UCSD-AML1 (cell line): ENCODE data around the gene ADGRD1.

ENCODE experiments used
- DNase-seq: peaks from one replicate; lab custom pipeline; 2025; ENCODE audit not compliant: unreplicated experiment; lab: John Stamatoyannopoulos, UW

ADGRD1 gene

GRCh38 chr12:131130311-131130911, 176.7 kb downstream of the ADGRD1 start:
- DNase-seq, result no peak

DNA sequence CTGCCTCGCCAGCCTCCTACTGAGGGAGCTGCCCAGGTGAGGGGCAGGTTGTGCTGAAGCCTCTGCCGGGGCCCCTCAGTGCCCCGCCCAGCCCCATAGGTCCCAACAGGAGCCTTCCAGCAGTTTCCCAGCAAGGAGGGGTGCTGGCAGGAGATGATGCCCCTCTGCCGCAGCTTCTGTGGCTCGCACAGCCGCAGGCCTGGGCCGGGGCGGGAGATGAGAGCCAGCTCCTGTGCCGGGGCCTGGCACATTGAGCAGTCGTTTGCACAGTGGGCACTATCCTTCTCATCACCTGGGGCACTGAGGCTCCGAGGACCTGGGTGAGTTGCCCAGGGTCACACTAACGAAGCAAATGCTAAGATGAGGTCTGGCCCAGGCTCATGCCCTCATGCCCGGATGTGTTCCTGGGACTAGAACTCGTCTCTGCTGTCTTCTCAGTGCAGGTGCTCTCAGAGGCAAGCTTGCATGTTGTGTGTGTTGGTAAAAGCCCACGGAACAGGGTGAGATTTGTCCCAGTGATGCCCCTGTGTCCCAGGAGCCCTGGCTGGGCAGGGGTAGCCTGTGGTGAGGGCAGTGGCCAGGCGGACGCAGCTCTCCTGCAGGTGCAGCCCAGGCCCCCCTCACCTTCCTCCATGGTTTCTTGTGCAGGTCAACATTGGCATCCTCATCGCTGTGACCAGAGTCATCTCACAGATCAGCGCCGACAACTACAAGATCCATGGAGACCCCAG, 177.5 kb downstream of the ADGRD1 start:
- no peak for DNase-seq

DNA sequence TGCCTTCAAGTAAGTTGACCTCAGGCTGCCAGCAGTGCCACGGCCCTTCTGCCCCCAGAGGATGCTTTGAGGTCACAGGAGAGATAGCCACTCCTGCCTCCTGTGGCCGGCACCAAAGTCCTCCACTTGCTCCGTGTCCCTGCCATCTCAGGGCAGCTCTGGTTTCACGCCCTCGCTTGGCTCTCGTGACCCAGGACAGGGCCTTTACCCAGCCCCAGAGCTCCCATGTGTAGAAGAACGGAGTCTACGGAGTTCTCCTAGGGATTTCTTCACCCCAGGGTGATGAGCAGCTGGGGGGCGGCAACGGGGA, 178.1 kb downstream of the ADGRD1 start:
- DNase-seq, result no peak

DNA sequence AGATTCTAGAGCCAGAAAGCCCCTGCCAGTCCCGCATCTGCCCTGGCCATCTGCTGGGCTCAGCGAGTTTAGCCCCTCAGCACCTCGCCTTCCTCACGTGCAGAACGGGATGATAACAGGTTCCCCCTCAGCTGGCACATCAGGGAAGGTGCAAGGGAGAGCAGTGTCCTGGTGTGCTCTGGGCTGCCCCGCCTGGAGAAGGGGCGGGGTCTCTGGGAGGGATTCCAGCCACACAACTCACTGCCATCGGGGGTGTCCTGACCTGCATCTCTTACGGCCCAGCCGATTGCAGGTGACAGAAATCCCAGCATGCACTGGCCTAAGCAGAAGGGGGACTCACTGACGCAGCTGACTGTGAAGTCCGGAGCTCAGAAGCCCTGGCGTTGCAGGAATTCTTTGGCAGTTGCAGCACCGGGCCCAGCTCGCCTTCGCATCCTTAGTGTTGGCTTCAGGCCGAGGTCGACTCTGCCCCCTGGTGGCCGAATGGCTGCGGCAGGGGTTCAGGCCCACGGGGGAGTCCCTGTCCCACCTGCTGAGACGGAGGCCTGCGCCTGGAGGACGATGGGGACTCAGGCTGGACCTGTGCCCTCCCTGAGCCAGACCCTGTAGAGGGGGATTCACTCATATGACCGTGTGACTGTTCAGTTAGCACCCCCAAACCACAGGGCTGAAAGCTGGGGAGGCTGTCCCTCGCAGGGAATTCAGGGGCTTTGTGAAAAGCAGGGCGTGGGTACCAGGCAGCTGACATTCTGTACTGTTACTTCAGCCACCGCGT, 178.6 kb downstream of the ADGRD1 start:
- peak; percentile 63 for DNase-seq

DNA sequence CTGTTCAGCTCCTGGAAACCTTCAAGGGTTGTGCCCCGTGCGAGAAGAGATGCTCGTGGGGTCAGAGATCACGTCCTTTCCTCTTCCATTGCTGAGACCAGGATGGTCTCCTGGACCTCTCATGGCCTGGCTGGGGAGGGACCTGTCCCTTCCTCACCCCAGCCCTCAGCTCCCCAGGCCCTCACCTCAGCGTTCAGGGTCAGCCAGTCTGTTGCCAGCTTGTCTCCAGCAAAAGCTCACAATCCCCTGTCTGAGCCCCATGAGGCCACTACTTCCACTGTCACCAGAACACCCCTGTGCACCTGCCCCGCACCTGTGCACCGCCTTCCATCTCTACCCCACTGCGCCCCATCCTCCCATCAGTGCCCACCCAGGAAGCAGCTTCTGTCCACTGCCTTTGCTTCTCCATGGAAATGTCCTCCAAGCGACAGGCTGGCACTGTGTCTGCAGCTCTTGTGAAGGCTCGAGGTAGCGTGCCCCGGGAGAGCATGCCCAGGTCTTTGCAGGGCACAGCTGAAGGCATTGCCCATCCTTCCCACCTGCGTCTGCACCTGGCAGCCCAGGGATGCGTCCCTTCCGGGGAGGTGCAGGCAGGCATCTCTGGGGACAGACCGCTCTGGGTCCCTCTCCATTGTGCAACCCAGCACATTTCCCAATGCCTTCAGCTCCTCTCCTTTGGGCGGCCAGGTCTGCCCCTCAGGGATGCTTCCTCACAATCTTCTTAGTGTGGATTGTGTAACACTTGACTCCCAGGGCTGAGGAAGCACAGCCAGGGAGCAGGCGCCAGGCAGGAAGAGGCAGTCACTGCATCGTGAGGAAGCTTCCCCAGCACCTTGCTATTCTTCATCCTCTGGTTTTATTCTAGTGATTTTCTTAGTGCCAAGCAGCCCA, 179.6 kb downstream of the ADGRD1 start:
- DNase-seq, result no peak

- no peak for DNase-seq
Observed at GRCh38 chr12:131133994-131134393, 180.3 kb downstream of the ADGRD1 start.

GRCh38 chr12:131134523-131135310, 181.0 kb downstream of the ADGRD1 start:
- DNase-seq, result no peak

DNA sequence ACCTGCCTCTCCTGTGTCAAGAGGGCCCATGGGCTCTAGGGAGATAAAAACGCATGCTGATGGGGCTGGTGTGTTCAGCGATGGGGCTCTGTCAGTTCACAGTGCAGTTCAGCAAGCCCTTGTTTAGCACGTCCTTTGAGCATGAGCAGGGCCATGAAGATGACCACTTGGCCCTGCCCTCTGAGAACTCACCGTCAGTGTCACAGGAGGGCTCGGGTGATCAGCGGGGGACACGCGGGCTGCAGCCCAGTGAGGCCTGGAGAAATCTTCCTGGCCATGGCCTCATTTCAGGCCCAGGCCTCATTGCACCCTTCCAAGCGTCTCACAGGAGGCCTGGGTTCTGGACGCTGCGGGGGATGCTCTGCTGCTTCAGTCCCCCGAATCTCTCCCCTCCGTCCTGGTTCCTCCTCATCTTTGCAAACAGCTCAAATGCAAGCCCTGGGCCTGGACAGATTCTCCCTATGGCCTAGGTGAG, 181.6 kb downstream of the ADGRD1 start:
- DNase-seq, result no peak

- no peak for DNase-seq
Observed at GRCh38 chr12:131135786-131136538, 182.3 kb downstream of the ADGRD1 start.

DNA sequence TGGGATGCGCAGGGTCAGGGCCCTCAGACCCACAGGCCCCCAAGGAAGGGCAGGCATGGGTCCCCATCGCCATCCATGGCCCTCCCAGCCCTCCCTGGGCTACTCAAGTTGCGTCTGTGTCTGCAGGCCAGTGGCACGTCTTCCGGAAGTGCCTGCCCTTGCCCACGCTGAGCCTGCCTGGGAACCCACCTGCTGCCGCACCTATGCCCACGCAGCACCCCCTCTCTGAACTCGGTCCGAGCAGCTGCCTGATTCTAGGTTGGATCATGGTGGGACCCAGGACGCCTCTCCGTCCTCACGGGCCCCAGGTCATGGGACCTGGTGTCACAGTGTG, 182.8 kb downstream of the ADGRD1 start:
- DNase-seq, result no peak

DNA sequence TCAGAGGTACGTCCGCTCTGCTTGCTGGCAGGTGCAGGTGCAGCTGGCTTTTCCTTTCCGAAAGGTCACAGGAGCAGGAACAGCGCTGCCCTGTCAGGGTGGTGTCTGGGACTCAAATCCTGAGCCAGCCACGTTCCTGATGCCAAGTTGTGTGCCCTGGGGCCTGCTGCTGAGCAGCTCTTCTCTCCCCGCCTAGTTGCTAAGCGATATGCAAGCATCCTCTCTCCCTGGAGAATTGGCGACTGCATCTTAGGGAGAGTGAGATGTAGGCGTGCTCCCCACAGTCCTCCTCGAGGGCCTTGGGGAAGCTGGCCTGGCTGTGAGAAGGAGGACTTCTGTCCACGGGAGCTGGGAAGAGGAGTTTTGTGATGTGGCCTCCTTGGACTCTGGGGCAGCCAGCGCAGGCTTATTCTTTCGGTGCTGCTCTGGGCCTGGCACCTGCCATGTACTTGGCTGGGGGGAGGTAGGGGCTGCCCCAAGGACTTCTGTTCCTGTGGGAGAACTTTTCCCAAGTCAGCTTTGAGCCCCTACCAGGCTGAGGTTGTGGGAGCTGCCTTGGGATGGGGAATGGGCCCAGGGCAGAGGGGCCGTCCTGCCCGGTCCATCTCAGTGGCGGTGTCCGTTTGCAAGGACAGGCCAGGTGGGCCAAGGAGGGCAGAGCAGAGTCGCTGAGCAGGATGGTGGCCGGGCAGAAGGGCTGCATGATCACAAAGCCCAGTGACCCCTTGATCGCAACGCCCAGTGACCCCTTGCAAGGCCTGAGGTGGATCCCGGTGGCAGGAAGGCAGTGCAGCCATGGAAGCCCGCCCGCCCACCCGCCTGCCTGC, 183.5 kb downstream of the ADGRD1 start:
- DNase-seq, result no peak

DNA sequence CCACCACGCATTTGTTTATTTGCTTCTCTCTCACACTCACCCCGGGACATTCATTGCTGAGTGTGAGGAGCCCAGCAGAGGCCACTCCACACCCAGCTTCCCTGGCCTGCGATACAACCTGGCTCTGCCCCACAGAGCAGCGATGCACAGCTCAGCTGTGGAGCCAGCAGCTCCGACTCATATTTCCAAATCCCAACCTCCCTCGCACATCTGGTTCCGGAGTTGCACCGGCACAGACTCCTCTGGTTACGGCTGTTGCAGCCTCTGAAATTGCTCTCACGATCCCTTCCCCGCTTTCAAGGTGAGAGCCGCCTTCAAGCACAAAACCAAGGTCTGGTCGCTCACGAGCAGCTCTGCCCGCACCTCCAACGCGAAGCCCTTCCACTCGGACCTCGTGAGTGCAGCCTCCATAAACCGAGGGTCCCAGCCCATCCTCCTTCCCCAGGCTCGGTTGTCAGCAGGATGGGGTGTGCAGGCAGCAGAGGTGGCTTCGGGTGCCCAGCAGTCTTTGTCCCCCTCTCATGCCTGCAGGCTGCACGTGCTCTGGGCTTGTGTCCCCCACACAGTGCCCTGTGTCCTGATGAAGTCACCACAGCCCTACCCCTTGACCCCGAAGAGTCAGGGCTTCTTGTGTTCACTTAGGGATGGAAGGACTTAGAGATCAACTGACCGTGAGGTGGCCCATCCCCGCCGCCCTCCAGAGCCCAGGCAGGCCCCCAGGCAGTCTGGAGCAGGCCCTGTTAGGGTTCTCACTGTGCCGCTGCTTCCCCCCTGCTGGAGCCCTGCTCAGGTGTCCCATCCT, 184.3 kb downstream of the ADGRD1 start:
- DNase-seq, result peak; percentile 69

GRCh38 chr12:131138638-131139362, 185.1 kb downstream of the ADGRD1 start:
- DNase-seq, result no peak

DNA sequence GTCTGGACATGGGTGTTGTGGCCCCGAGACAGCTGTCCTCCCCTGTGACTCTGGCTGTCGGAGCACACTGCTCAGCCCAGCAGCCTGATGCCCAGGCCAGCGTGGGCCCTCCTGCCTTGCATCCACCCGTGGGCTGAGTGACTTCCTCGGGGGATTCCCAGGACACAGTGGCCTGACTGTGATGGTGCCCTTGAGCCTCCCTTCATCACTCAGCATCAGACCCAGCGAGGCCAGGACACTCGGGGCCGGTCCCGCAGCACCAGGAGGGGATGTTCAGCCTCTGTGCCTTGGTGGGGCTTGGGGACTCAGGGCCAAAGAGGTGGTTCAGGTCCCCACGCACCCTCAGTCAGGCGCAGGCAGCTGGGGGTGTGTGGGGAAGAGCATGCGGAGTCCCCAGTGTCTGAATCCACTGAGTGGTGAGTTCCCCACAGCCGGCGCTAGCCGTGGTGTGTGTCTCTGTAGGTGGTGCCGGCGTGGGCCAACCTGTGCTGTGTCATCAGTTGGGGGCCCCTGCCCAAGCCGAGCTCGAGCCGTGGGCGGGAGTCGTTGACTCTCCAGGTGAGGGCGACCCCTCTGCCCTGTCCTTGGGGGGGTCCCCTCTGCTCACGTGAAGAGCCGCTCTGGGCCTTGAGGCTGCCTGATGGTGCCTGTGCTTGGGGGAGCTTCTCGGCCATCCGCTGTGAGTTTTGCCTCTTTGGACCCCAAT, 185.8 kb downstream of the ADGRD1 start:
- DNase-seq, result no peak

DNA sequence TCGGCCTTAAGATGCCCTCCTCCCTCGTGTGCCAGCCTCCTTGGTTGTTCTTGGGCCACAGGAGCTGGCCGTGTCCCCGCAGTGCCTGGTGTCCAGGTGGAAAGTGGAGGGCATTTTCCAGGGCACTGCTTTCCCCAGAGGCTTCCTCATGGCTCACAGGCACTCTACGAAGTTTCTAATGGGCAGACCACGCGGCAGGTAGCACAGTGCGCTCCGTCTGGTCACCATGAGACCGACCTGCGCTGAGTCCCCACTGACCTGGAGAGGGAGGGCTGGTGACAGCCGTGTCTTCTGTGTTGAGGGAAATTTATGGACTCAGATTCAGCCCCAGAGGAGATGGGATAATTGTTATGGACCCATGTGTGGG, 186.3 kb downstream of the ADGRD1 start:
- no peak for DNase-seq

DNA sequence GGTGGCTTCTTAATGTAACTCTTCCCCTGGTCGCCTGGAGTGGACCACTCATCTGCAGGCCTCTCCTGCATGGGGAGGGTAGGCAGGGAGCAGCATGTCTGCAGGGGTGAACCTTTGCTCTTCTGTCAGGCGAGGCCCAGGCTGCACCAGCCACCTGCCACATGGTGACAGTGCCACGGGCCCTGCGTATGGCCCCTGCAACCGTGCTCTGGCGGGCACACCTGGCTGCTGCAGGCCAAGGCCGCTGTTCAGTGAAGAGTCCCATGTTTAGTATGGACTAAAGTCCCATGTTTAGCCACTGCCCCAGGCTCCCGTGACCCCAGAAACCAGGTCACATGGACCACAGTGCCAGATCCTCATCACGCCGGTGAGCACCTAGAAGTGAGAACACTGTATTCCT, 187.0 kb downstream of the ADGRD1 start:
- no peak for DNase-seq

DNA sequence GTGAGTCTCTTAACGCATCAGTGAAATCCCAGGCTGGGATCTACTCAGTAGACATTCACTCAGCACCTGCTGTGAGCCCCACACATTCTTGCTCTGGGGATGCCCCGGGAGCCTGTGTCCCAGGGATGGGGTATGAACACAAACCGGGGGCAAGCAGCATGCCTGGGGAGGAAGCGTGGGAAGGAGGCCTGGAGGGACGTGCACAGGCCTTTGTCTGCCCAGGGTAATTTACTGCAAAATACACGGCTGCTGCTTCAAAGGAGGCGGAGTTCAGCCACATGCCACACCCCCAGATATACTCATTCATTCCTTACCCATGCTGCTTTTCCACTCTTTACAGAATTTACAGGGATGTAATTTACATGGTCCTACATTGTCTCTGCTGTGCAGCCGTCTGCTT, 187.8 kb downstream of the ADGRD1 start:
- no peak for DNase-seq
